HEK293 (cell line): ENCODE data around the gene PRRT1.

Source experiments
- ATF2 ChIP-seq: fragments of 450-650 bp; formaldehyde crosslinking; IDR thresholded peaks from 2 replicates; pipeline ENCODE4 v1.5.1; 2016; ENCODE audit warnings: missing biosample characterization, missing genetic modification characterization, low read depth
- BCL11B ChIP-seq: fragments of 450-650 bp; formaldehyde crosslinking; IDR thresholded peaks from 2 replicates; pipeline ENCODE4 v1.5.1; 2016; ENCODE audit warnings: low read depth, missing biosample characterization, missing genetic modification characterization
- GLIS2 ChIP-seq: fragments of 450-650 bp; formaldehyde crosslinking; IDR thresholded peaks from 2 replicates; pipeline ENCODE4 v1.5.1; 2016; ENCODE audit warnings: missing biosample characterization, missing genetic modification characterization
- IKZF3 ChIP-seq: fragments of 450-650 bp; IDR thresholded peaks from 2 replicates; pipeline ENCODE4 v1.5.0; 2018; ENCODE audit warnings: missing biosample characterization, mild to moderate bottlenecking, missing genetic modification characterization, moderate library complexity
- KLF1 ChIP-seq: fragments of 450-650 bp; formaldehyde crosslinking; IDR thresholded peaks from 2 replicates; pipeline ENCODE4 v1.5.1; 2016; ENCODE audit warnings: missing biosample characterization, missing genetic modification characterization
- KLF9 ChIP-seq: fragments of 450-650 bp; formaldehyde crosslinking; IDR thresholded peaks from 2 replicates; pipeline ENCODE4 v1.5.1; 2016; ENCODE audit warnings: missing biosample characterization, missing genetic modification characterization, low read depth
- PRDM1 ChIP-seq: fragments of 450-650 bp; formaldehyde crosslinking; IDR thresholded peaks from 2 replicates; pipeline ENCODE4; 2016; ENCODE audit warnings: missing biosample characterization, missing genetic modification characterization
- SCRT2 ChIP-seq: fragments of 450-650 bp; formaldehyde crosslinking; IDR thresholded peaks from 2 replicates; pipeline ENCODE4 v1.5.1; 2016; ENCODE audit warnings: missing biosample characterization, missing genetic modification characterization
- ZFHX2 ChIP-seq: fragments of 450-650 bp; formaldehyde crosslinking; conservative IDR thresholded peaks from 2 replicates; pipeline ENCODE4 v1.5.1; 2016; ENCODE audit warnings: missing biosample characterization, missing genetic modification characterization
- ZFP37 ChIP-seq: fragments of 450-650 bp; formaldehyde crosslinking; IDR thresholded peaks from 2 replicates; pipeline ENCODE4 v1.5.1; 2016; ENCODE audit warnings: missing biosample characterization, missing genetic modification characterization
- ZFP69B ChIP-seq: fragments of 450-650 bp; formaldehyde crosslinking; IDR thresholded peaks from 2 replicates; pipeline ENCODE4 v1.5.1; 2016; ENCODE audit warnings: missing biosample characterization, missing genetic modification characterization
- ZNF133 ChIP-seq: fragments of 450-650 bp; formaldehyde crosslinking; IDR thresholded peaks from 2 replicates; pipeline ENCODE4 v1.5.1; 2016; ENCODE audit warnings: missing biosample characterization, missing genetic modification characterization
- ZNF175 ChIP-seq: fragments of 450-650 bp; formaldehyde crosslinking; IDR thresholded peaks from 2 replicates; pipeline ENCODE4 v1.5.1; 2016; ENCODE audit warnings: missing biosample characterization, missing genetic modification characterization
- ZNF19 ChIP-seq: fragments of 450-650 bp; formaldehyde crosslinking; IDR thresholded peaks from 2 replicates; pipeline ENCODE4; 2016; ENCODE audit warnings: missing biosample characterization, missing genetic modification characterization, low read depth
- ZNF221 ChIP-seq: fragments of 450-650 bp; formaldehyde crosslinking; IDR thresholded peaks from 2 replicates; pipeline ENCODE4 v1.5.1; 2017; ENCODE audit warnings: missing biosample characterization, missing genetic modification characterization, borderline replicate concordance
- ZNF280D ChIP-seq: fragments of 450-650 bp; formaldehyde crosslinking; IDR thresholded peaks from 2 replicates; pipeline ENCODE4 v1.5.1; 2016; ENCODE audit warnings: missing biosample characterization, missing genetic modification characterization
- ZNF324 ChIP-seq: fragments of 450-650 bp; formaldehyde crosslinking; IDR thresholded peaks from 2 replicates; pipeline ENCODE4 v1.5.1; 2016; ENCODE audit warnings: missing biosample characterization, missing genetic modification characterization
- ZNF350 ChIP-seq: fragments of 450-650 bp; formaldehyde crosslinking; IDR thresholded peaks from 2 replicates; pipeline ENCODE4 v1.5.0; 2017; ENCODE audit warnings: missing biosample characterization, mild to moderate bottlenecking, missing genetic modification characterization
- ZNF518A ChIP-seq: fragments of 450-650 bp; formaldehyde crosslinking; conservative IDR thresholded peaks from 2 replicates; pipeline ENCODE4 v1.5.1; 2016; ENCODE audit warnings: low read depth, missing biosample characterization, missing genetic modification characterization
- ZNF600 ChIP-seq: fragments of 450-650 bp; formaldehyde crosslinking; IDR thresholded peaks from 2 replicates; pipeline ENCODE4 v1.5.1; 2016; ENCODE audit warnings: missing biosample characterization, missing genetic modification characterization
- ZNF664 ChIP-seq: fragments of 450-650 bp; formaldehyde crosslinking; IDR thresholded peaks from 2 replicates; pipeline ENCODE4 v1.5.1; 2016; ENCODE audit warnings: missing biosample characterization, missing genetic modification characterization
- ZNF776 ChIP-seq: fragments of 450-650 bp; formaldehyde crosslinking; IDR thresholded peaks from 2 replicates; pipeline ENCODE4 v1.5.0; 2017; ENCODE audit warnings: missing biosample characterization, missing genetic modification characterization, borderline replicate concordance
- ZNF791 ChIP-seq: fragments of 450-650 bp; formaldehyde crosslinking; IDR thresholded peaks from 2 replicates; pipeline ENCODE4 v1.5.1; 2016; ENCODE audit warnings: missing biosample characterization, missing genetic modification characterization
- ZNF792 ChIP-seq: fragments of 450-650 bp; formaldehyde crosslinking; IDR thresholded peaks from 2 replicates; pipeline ENCODE4 v1.5.1; 2016; ENCODE audit warnings: missing biosample characterization, missing genetic modification characterization
- TF ChIP-seq, protein P1 (sequence below): fragments of 450-650 bp; formaldehyde crosslinking; IDR thresholded peaks from 2 replicates; pipeline ENCODE4 v1.5.1; 2016; ENCODE audit warnings: missing biosample characterization, missing genetic modification characterization, borderline replicate concordance
- TF ChIP-seq, protein P2 (sequence below): fragments of 450-650 bp; formaldehyde crosslinking; IDR thresholded peaks from 2 replicates; pipeline ENCODE4 v1.5.1; 2016; ENCODE audit warnings: missing biosample characterization, missing genetic modification characterization

The PRRT1 gene

GRCh38 chr6:32146287-32146686 lies 5.5 kb downstream of the PRRT1 start (continued):
- TF ChIP-seq, protein P1, sequence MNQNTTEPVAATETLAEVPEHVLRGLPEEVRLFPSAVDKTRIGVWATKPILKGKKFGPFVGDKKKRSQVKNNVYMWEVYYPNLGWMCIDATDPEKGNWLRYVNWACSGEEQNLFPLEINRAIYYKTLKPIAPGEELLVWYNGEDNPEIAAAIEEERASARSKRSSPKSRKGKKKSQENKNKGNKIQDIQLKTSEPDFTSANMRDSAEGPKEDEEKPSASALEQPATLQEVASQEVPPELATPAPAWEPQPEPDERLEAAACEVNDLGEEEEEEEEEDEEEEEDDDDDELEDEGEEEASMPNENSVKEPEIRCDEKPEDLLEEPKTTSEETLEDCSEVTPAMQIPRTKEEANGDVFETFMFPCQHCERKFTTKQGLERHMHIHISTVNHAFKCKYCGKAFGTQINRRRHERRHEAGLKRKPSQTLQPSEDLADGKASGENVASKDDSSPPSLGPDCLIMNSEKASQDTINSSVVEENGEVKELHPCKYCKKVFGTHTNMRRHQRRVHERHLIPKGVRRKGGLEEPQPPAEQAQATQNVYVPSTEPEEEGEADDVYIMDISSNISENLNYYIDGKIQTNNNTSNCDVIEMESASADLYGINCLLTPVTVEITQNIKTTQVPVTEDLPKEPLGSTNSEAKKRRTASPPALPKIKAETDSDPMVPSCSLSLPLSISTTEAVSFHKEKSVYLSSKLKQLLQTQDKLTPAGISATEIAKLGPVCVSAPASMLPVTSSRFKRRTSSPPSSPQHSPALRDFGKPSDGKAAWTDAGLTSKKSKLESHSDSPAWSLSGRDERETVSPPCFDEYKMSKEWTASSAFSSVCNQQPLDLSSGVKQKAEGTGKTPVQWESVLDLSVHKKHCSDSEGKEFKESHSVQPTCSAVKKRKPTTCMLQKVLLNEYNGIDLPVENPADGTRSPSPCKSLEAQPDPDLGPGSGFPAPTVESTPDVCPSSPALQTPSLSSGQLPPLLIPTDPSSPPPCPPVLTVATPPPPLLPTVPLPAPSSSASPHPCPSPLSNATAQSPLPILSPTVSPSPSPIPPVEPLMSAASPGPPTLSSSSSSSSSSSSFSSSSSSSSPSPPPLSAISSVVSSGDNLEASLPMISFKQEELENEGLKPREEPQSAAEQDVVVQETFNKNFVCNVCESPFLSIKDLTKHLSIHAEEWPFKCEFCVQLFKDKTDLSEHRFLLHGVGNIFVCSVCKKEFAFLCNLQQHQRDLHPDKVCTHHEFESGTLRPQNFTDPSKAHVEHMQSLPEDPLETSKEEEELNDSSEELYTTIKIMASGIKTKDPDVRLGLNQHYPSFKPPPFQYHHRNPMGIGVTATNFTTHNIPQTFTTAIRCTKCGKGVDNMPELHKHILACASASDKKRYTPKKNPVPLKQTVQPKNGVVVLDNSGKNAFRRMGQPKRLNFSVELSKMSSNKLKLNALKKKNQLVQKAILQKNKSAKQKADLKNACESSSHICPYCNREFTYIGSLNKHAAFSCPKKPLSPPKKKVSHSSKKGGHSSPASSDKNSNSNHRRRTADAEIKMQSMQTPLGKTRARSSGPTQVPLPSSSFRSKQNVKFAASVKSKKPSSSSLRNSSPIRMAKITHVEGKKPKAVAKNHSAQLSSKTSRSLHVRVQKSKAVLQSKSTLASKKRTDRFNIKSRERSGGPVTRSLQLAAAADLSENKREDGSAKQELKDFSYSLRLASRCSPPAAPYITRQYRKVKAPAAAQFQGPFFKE = no peak
- TF ChIP-seq GLIS2 (tag by site-specific recombination) (no peak), ZNF664 (no peak), BCL11B (no peak), SCRT2 (peak; percentile 99), ZFHX2 (tag by site-specific recombination) (peak; percentile 8; the same call in 1 of the 2 replicates), KLF1 (no peak), ZNF350 (tag by site-specific recombination) (no peak), ZNF776 (no peak), ZNF791 (tag by site-specific recombination) (no peak), ZNF600 (peak; percentile 39; the same call in 1 of the 2 replicates), PRDM1 (tag by site-specific recombination) (peak; percentile 62; the same call in 1 of the 2 replicates), ZNF175 (tag by site-specific recombination) (no peak), ZFP69B (tag by site-specific recombination) (0 out of 2 replicates have a peak, but pooled peaks have one; percentile 13), ATF2 (tag by site-specific recombination) (peak; percentile 90), KLF9 (tag by site-specific recombination) (no peak), ZNF221 (tag by site-specific recombination) (no peak), ZNF324 (tag by site-specific recombination) (peak; percentile 89), ZNF133 (tag by site-specific recombination) (no peak), ZNF280D (tag by site-specific recombination) (no peak), ZNF518A (tag by site-specific recombination) (peak; percentile 81), ZFP37 (tag by site-specific recombination) (no peak), ZNF792 (tag by site-specific recombination) (no peak), ZNF19 (tag by site-specific recombination) (no peak), IKZF3 (tag by site-specific recombination) (peak; percentile 20; the same call in 1 of the 2 replicates)
- TF ChIP-seq, protein P2, sequence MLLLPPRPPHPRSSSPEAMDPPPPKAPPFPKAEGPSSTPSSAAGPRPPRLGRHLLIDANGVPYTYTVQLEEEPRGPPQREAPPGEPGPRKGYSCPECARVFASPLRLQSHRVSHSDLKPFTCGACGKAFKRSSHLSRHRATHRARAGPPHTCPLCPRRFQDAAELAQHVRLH (tag by site-specific recombination) = no peak
